Activated CD8-positive, alpha-beta memory T cell treated with anti-CD3 and anti-CD28 coated beads, Interleukin-2, amount 10 ng/mL, durations not matched to agents 7 days and 5 days (primary cell): Measurements from ENCODE around the gene GALNT4. TPM values are rescaled to one million over a fixed set of nuclear protein-coding genes. Genes with fewer than 3 reads are reported as not detected.

Experiments
- ATAC-seq: fragments of 150-1000 bp; cut with Tn5 transposase; one replicate; pipeline ENCODE4 v1.10.0; 2021; ENCODE audit warnings: moderate library complexity
- CTCF ChIA-PET: fragments of 350-600 bp; sonication (Branson Sonifier 250); formaldehyde crosslinking; loops from one replicate; lab custom pipeline; 2021; ENCODE audit warnings: antibody characterized with exemption; lab: Charles Lee
- DNase-seq: peaks from one replicate; pipeline ENCODE4 v3.0.0-alpha.2; 2020
- H3K27ac Mint-ChIP-seq: one replicate; pipeline ENCODE4 v1.8.0; 2021; ENCODE audit warnings: mild to moderate bottlenecking, mixed read lengths
- H3K27me3 Mint-ChIP-seq: one replicate; pipeline ENCODE4 v1.8.0; 2021; ENCODE audit warnings: mixed read lengths
- H3K36me3 Mint-ChIP-seq: one replicate; pipeline ENCODE4 v1.8.0; 2021; ENCODE audit warnings: mild to moderate bottlenecking, mixed read lengths
- H3K4me1 Mint-ChIP-seq: one replicate; pipeline ENCODE4 v1.8.0; 2021; ENCODE audit warnings: mixed read lengths
- H3K4me3 Mint-ChIP-seq: one replicate; pipeline ENCODE4 v1.8.0; 2021; ENCODE audit warnings: mild to moderate bottlenecking, moderate library complexity, mixed read lengths
- H3K9me3 Mint-ChIP-seq: one replicate; pipeline ENCODE4 v1.8.0; 2022; ENCODE audit warnings: low read depth, mixed read lengths
- total RNA-seq, 2 experiments: library from RNA; stranded (reverse); gene quantifications; one replicate each; pipeline ENCODE4 v1.2.3, GENCODE V29; 2021

Gene GALNT4
- 10 to 100 TPM; 16.5 to 17.5 TPM for total RNA-seq

- no peaks in the 10 kb centered on the region for H3K27me3 Mint-ChIP-seq
- peak within 1 kb of the TSS; percentile 92 for H3K4me3 Mint-ChIP-seq
- DNase-seq (peak; percentile 89), ATAC-seq (peak; percentile 73)
- peak within 1 kb of the TSS; percentile 97 for H3K27ac Mint-ChIP-seq
- H3K4me1 Mint-ChIP-seq, result peaks cover 74% of the 10 kb centered on the region
- no peaks in the 10 kb centered on the region for H3K9me3 Mint-ChIP-seq
- H3K36me3 Mint-ChIP-seq, result peaks cover 36% of the 10 kb centered on the region
- CTCF ChIA-PET, result interaction anchor here (0.7 to 9.6 kb wide), 20 partner anchors 11 to 506 kb away, joined by 3 to 194 read pairs (median 4); partner anchors contain the start of gene DUSP6
These were observed at the start of gene GALNT4 for GRCh38 chr12:89524541-89525304. Gene GALNT4, minus strand, starts transcription at chr12:89524796. Its CDS starts 247 bp downstream, at chr12:89524549.

- peaks cover 1% of the 10 kb centered on the region for H3K4me1 Mint-ChIP-seq
These were observed 48.6 kb upstream of the GALNT4 start for GRCh38 chr12:89573051-89573810.

GRCh38 chr12:89571491-89572195 is 47.0 kb upstream of the GALNT4 start:
- Mint-ChIP-seq H3K4me1 (peaks cover 4% of the 10 kb centered on the region), H3K27ac (no peak overlapping the region), H3K4me3 (no peak overlapping the region), H3K36me3 (peaks cover 4% of the 10 kb centered on the region), H3K27me3 (no peaks in the 10 kb centered on the region), H3K9me3 (no peaks in the 10 kb centered on the region)
- CTCF ChIA-PET, result interaction anchor here (0.7 kb wide), 1 partner anchor 552 kb away, joined by 3 read pairs; no protein-coding TSS in a partner anchor
- no peak for DNase-seq
- ATAC-seq, result no peak

More at GRCh38 chr12:89573051-89573810, 48.6 kb upstream of the GALNT4 start:
- ATAC-seq (no peak), DNase-seq (no peak)
- Mint-ChIP-seq H3K4me3 (no peak overlapping the region), H3K36me3 (peaks cover 1% of the 10 kb centered on the region), H3K27ac (no peak overlapping the region), H3K27me3 (no peaks in the 10 kb centered on the region), H3K9me3 (no peaks in the 10 kb centered on the region)
- CTCF ChIA-PET, result no interaction called here

GRCh38 chr12:89568484-89568883 is 43.9 kb upstream of the GALNT4 start:
- no peak for DNase-seq
- no peaks in the 10 kb centered on the region for H3K27me3 Mint-ChIP-seq
- H3K27ac Mint-ChIP-seq, result no peak overlapping the region
- no peak overlapping the region for H3K4me3 Mint-ChIP-seq
- CTCF ChIA-PET, result no interaction called here
- peaks cover 6% of the 10 kb centered on the region for H3K4me1 Mint-ChIP-seq
- H3K36me3 Mint-ChIP-seq, result peaks cover 7% of the 10 kb centered on the region
- ATAC-seq, result no peak
- no peaks in the 10 kb centered on the region for H3K9me3 Mint-ChIP-seq

GRCh38 chr12:89567691-89568239 is 43.2 kb upstream of the GALNT4 start:
- peaks cover 6% of the 10 kb centered on the region for H3K4me1 Mint-ChIP-seq
- no peak overlapping the region for H3K4me3 Mint-ChIP-seq
- ATAC-seq, result no peak
- peaks cover 9% of the 10 kb centered on the region for H3K36me3 Mint-ChIP-seq
- H3K27me3 Mint-ChIP-seq, result no peaks in the 10 kb centered on the region
- no peak for DNase-seq
- no peak overlapping the region for H3K27ac Mint-ChIP-seq
- CTCF ChIA-PET, result no interaction called here
- H3K9me3 Mint-ChIP-seq, result no peaks in the 10 kb centered on the region

- H3K27ac Mint-ChIP-seq, result peak overlapping the region; percentile 41
- no peak for ATAC-seq
- H3K27me3 Mint-ChIP-seq, result no peaks in the 10 kb centered on the region
- CTCF ChIA-PET, result interaction anchor here (2.6 kb wide), 1 partner anchor 24 kb away, joined by 9 read pairs; no protein-coding TSS in a partner anchor
- no peak overlapping the region for H3K4me3 Mint-ChIP-seq
- DNase-seq, result no peak
- no peaks in the 10 kb centered on the region for H3K9me3 Mint-ChIP-seq
- peaks cover 8% of the 10 kb centered on the region for H3K36me3 Mint-ChIP-seq
- H3K4me1 Mint-ChIP-seq, result peaks cover 6% of the 10 kb centered on the region
These were observed 42.0 kb upstream of the GALNT4 start for GRCh38 chr12:89566615-89567014.

- Mint-ChIP-seq H3K9me3 (no peaks in the 10 kb centered on the region), H3K27me3 (no peaks in the 10 kb centered on the region), H3K36me3 (peaks cover 9% of the 10 kb centered on the region), H3K4me3 (no peak overlapping the region), H3K4me1 (peaks cover 6% of the 10 kb centered on the region), H3K27ac (no peak overlapping the region)
- DNase-seq (no peak), ATAC-seq (no peak)
- CTCF ChIA-PET, result interaction anchor here (2.6 kb wide), 1 partner anchor 22 kb away, joined by 9 read pairs; no protein-coding TSS in a partner anchor
These were observed 40.4 kb upstream of the GALNT4 start for GRCh38 chr12:89565002-89565401.

GRCh38 chr12:89559753-89560152 is 35.2 kb upstream of the GALNT4 start:
- Mint-ChIP-seq H3K4me3 (no peak overlapping the region), H3K27me3 (no peaks in the 10 kb centered on the region), H3K36me3 (peaks cover 6% of the 10 kb centered on the region), H3K4me1 (no peaks in the 10 kb centered on the region), H3K9me3 (no peaks in the 10 kb centered on the region), H3K27ac (no peak overlapping the region)
- ATAC-seq, result no peak
- no peak for DNase-seq
- CTCF ChIA-PET, result interaction anchor here (1.7 kb wide), 1 partner anchor 9 kb away, joined by 3 read pairs; no protein-coding TSS in a partner anchor

GRCh38 chr12:89556976-89557375 is 32.4 kb upstream of the GALNT4 start:
- CTCF ChIA-PET, result interaction anchor here (1.7 kb wide), 1 partner anchor 14 kb away, joined by 5 read pairs; no protein-coding TSS in a partner anchor
- H3K36me3 Mint-ChIP-seq, result peaks cover 10% of the 10 kb centered on the region
- ATAC-seq, result no peak
- H3K4me3 Mint-ChIP-seq, result no peak overlapping the region
- no peak overlapping the region for H3K27ac Mint-ChIP-seq
- peaks cover 3% of the 10 kb centered on the region for H3K9me3 Mint-ChIP-seq
- DNase-seq, result no peak
- no peaks in the 10 kb centered on the region for H3K27me3 Mint-ChIP-seq
- H3K4me1 Mint-ChIP-seq, result no peaks in the 10 kb centered on the region

- peaks cover 3% of the 10 kb centered on the region for H3K9me3 Mint-ChIP-seq
- CTCF ChIA-PET, result no interaction called here
These were observed 27.8 kb upstream of the GALNT4 start for GRCh38 chr12:89552376-89552775.

GRCh38 chr12:89551747-89552146 is 27.2 kb upstream of the GALNT4 start:
- no peaks in the 10 kb centered on the region for H3K27me3 Mint-ChIP-seq
- no peak for DNase-seq
- H3K9me3 Mint-ChIP-seq, result peaks cover 3% of the 10 kb centered on the region
- ATAC-seq, result no peak
- peaks cover 8% of the 10 kb centered on the region for H3K36me3 Mint-ChIP-seq
- no peaks in the 10 kb centered on the region for H3K4me1 Mint-ChIP-seq
- CTCF ChIA-PET, result no interaction called here
- H3K4me3 Mint-ChIP-seq, result no peak overlapping the region
- H3K27ac Mint-ChIP-seq, result no peak overlapping the region

More at GRCh38 chr12:89552376-89552775, 27.8 kb upstream of the GALNT4 start:
- Mint-ChIP-seq H3K4me3 (no peak overlapping the region), H3K36me3 (peaks cover 8% of the 10 kb centered on the region), H3K27ac (no peak overlapping the region), H3K4me1 (no peaks in the 10 kb centered on the region), H3K27me3 (no peaks in the 10 kb centered on the region)
- ATAC-seq (no peak), DNase-seq (no peak)

- CTCF ChIA-PET, result no interaction called here
- DNase-seq (no peak), ATAC-seq (no peak)
- peaks cover under 1% of the 10 kb centered on the region for H3K36me3 Mint-ChIP-seq
- H3K4me3 Mint-ChIP-seq, result no peak overlapping the region
- H3K4me1 Mint-ChIP-seq, result peaks cover 7% of the 10 kb centered on the region
- no peaks in the 10 kb centered on the region for H3K9me3 Mint-ChIP-seq
- H3K27ac Mint-ChIP-seq, result no peak overlapping the region
- H3K27me3 Mint-ChIP-seq, result no peaks in the 10 kb centered on the region
These were observed 22.5 kb upstream of the GALNT4 start for GRCh38 chr12:89547101-89547500.

GRCh38 chr12:89546151-89546550 is 21.6 kb upstream of the GALNT4 start:
- Mint-ChIP-seq H3K27me3 (no peaks in the 10 kb centered on the region), H3K4me1 (peaks cover 7% of the 10 kb centered on the region), H3K36me3 (no peaks in the 10 kb centered on the region), H3K9me3 (no peaks in the 10 kb centered on the region), H3K4me3 (no peak overlapping the region), H3K27ac (no peak overlapping the region)
- DNase-seq (no peak), ATAC-seq (no peak)
- CTCF ChIA-PET, result no interaction called here
